Measurements from ENCODE around the gene CHST8. TPM values are rescaled to one million over a fixed set of nuclear protein-coding genes. Genes with fewer than 3 reads are reported as not detected.

CHST8 gene
- polyA plus RNA-seq, 3 donors = not detected

DNA sequence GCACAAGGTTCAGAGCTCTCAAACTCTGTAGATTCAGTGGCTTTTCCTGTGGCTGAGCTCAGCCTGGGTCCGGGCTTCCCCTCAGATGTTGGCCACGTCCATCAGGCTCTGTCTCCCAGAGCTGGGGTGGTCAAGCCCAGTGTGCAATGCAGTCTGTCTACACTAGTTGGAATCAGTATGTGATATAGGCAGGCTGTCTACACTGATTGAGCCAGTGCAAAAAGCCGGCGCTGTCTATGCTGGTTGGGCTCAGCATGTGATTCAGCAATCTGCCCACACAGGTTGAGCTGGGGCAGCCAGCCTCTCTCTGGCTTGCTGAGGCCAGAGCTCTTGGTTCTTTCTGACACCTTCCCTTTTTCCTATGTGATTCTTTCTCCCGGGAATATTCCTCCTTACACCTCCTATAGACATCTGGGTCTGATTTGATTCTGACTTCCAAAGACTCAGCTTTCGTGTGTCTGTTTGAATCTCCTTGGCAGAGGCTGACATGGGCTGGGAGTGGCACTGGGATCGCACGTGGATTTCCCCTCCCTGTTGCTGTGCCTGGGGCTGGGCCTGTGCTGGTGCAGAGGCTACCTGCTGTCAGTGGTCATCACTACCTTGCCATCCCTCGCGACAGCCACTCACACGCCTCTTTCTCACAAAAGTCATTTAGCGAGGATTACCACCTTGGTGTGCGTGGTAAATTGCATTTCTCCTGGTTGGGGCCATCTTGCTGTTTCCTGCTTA is 9.3 kb downstream of the CHST8 start:
- Mint-ChIP-seq H3K27me3 (ENCODE audit: low read depth in 3 of 3) (peaks cover 12 to 22% (median 14%) of the 10 kb centered on the region in 3 donors), H3K4me1 (no peaks in the 10 kb centered on the region), H3K27ac (no peak overlapping the region), H3K36me3 (no peaks in the 10 kb centered on the region), H3K9me3 (peaks cover 0 to 3% (median 1%) of the 10 kb centered on the region in 7 donors), H3K4me3 (no peak overlapping the region)
- TF ChIP-seq, protein P1, sequence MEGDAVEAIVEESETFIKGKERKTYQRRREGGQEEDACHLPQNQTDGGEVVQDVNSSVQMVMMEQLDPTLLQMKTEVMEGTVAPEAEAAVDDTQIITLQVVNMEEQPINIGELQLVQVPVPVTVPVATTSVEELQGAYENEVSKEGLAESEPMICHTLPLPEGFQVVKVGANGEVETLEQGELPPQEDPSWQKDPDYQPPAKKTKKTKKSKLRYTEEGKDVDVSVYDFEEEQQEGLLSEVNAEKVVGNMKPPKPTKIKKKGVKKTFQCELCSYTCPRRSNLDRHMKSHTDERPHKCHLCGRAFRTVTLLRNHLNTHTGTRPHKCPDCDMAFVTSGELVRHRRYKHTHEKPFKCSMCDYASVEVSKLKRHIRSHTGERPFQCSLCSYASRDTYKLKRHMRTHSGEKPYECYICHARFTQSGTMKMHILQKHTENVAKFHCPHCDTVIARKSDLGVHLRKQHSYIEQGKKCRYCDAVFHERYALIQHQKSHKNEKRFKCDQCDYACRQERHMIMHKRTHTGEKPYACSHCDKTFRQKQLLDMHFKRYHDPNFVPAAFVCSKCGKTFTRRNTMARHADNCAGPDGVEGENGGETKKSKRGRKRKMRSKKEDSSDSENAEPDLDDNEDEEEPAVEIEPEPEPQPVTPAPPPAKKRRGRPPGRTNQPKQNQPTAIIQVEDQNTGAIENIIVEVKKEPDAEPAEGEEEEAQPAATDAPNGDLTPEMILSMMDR (IDR thresholded peaks at IDR 0.05) = no peak
- Histone ChIP-seq H2AFZ (ENCODE audit: insufficient read depth, low read depth, low read length, poor library complexity, severe bottlenecking) (no peak overlapping the region), H3K27ac (ENCODE audit: low read depth in 1 of 2, low read length in 2 of 2) (no peak overlapping the region), H3K4me1 (ENCODE audit: control insufficient read depth in 1 of 2, insufficient read depth in 2 of 2, low read length in 2 of 2) (no peaks in the 10 kb centered on the region), H3K4me3 (replicated peaks in 1 of 3; ENCODE audit: low read depth in 2 of 3, low read length in 3 of 3) (no peak overlapping the region), H4K20me1 (ENCODE audit: insufficient read depth, low read length) (no peaks in the 10 kb centered on the region), H3K36me3 (replicated peaks in 1 of 2; ENCODE audit: control insufficient read depth in 1 of 2, insufficient read depth in 2 of 2, low read length in 2 of 2) (no peaks in the 10 kb centered on the region), H3K79me2 (ENCODE audit: insufficient read depth, low read length) (no peaks in the 10 kb centered on the region), H3K9ac (ENCODE audit: insufficient read depth, low read length, poor library complexity, severe bottlenecking) (no peak overlapping the region), H3K27me3 (ENCODE audit: control insufficient read depth in 2 of 2, insufficient read depth in 2 of 2, low read length in 2 of 2) (no peaks in the 10 kb centered on the region), H3K4me2 (replicated peaks; ENCODE audit: extremely low read depth, low read length, poor library complexity, severe bottlenecking) (no peak overlapping the region), H3K9me3 (replicated peaks in 1 of 2; ENCODE audit: control insufficient read depth in 1 of 2, insufficient read depth in 1 of 2, low read length in 2 of 2) (no peaks in the 10 kb centered on the region)
- no peak for DNase-seq
- 80% methylated on average over 10 of the region's 13 CpGs for WGBS (ENCODE audit: insufficient coverage)
- intact Hi-C loops (cut with micrococcal nuclease) = no loop called here

DNA sequence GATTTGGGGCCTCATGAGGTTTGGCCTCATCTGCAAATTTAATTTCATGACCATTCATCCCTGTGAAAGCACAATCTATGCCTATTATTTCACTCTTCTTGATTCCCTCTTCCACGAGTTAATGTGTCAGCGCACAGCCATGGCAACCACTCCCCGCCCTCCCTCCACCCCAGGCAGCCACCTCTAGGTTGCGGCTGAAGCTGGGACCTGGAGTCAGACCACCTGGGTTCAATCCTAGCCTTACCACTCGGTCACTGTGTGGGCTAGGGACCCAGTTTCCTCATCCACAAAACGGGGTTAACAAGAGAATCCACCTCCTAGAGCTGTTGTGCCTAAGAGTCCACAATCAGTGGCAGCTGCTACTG is 9.8 kb downstream of the CHST8 start:
- Histone ChIP-seq H3K36me3 (replicated peaks in 1 of 2; ENCODE audit: control insufficient read depth in 1 of 2, insufficient read depth in 2 of 2, low read length in 2 of 2) (no peaks in the 10 kb centered on the region), H2AFZ (ENCODE audit: insufficient read depth, low read depth, low read length, poor library complexity, severe bottlenecking) (no peak overlapping the region), H3K4me3 (replicated peaks in 1 of 3; ENCODE audit: low read depth in 2 of 3, low read length in 3 of 3) (no peak overlapping the region), H4K20me1 (ENCODE audit: insufficient read depth, low read length) (no peaks in the 10 kb centered on the region), H3K4me2 (replicated peaks; ENCODE audit: extremely low read depth, low read length, poor library complexity, severe bottlenecking) (no peak overlapping the region), H3K79me2 (ENCODE audit: insufficient read depth, low read length) (no peaks in the 10 kb centered on the region), H3K27me3 (ENCODE audit: control insufficient read depth in 2 of 2, insufficient read depth in 2 of 2, low read length in 2 of 2) (no peaks in the 10 kb centered on the region), H3K4me1 (ENCODE audit: control insufficient read depth in 1 of 2, insufficient read depth in 2 of 2, low read length in 2 of 2) (no peaks in the 10 kb centered on the region), H3K27ac (ENCODE audit: low read depth in 1 of 2, low read length in 2 of 2) (no peak overlapping the region), H3K9ac (ENCODE audit: insufficient read depth, low read length, poor library complexity, severe bottlenecking) (no peak overlapping the region), H3K9me3 (replicated peaks in 1 of 2; ENCODE audit: control insufficient read depth in 1 of 2, insufficient read depth in 1 of 2, low read length in 2 of 2) (no peaks in the 10 kb centered on the region)
- Mint-ChIP-seq H3K27ac (no peak overlapping the region), H3K9me3 (peaks cover 0 to 6% (median 2%) of the 10 kb centered on the region in 7 donors), H3K4me3 (no peak overlapping the region), H3K27me3 (ENCODE audit: low read depth in 3 of 3) (peaks cover 10 to 20% (median 13%) of the 10 kb centered on the region in 3 donors), H3K4me1 (no peaks in the 10 kb centered on the region), H3K36me3 (no peaks in the 10 kb centered on the region)
- 70% methylated on average over 5 of the region's 6 CpGs for WGBS (ENCODE audit: insufficient coverage)
- intact Hi-C loops (cut with micrococcal nuclease) = no loop called here
- DNase-seq = no peak
- TF ChIP-seq, protein P1 (IDR thresholded peaks at IDR 0.05) = no peak

All from CD14-positive monocyte (primary cell).